SH-SY5Y (cell line): ENCODE data around the gene RTP5.

Experiments
- GATA2 ChIP-seq: IDR thresholded peaks from 2 replicates; pipeline ENCODE4 v1.6.1; 2011; ENCODE audit warnings: mild to moderate bottlenecking, low read depth, low read length
- GATA3 ChIP-seq: IDR thresholded peaks from 2 replicates; pipeline ENCODE4 v1.6.1; 2011; ENCODE audit warnings: low read depth, mild to moderate bottlenecking, low read length, moderate library complexity

DNA sequence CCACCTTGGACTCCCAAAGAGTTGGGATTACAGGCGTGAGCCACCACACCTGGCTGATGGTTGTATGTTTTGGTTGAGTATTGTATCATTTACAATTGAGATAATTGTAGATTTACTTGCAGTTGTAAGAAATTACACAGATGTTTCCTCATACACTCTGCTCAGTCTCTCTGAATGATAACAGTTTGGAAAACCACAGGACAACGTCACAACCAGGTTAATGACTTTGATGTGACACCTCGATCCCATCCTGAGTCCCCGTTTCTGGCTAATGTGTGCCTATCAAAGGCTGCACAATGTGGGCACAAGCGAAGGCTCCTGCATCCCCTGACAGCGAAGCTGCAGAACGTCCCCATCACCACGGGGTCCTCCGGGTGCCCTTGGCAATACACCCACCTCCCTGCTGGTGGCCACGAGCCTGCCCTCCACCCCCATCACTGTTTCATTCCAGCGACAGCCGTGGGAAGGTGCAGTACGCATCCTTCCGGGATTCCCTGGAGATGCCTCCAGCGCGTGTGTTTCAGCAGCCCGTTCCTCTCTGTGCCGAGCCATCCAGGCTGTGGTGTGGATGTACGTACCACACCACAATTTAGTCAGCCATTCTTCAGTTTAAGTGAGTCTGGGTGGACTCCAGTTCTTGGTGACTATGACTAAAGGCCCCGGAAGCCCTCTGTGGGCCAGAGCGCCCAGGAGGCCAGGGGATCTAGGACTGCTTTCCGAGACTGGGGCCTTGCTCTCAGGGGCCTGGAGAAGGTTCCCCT is 6.6 kb upstream of the RTP5 start:
- TF ChIP-seq GATA2, result no peak
- no peak for TF ChIP-seq GATA3
